WTC11 (cell line): Measurements from ENCODE around the gene LAMC1. TPM values are rescaled to one million over a fixed set of nuclear protein-coding genes. Genes with fewer than 3 reads are reported as not detected.
"Not testable (repeated sequence)": the region's sequence is repeated elsewhere in the genome, so short reads cannot be mapped to it uniquely, and the experiment has no call there.

Experiments used
- ATAC-seq: fragments of 200-7000 bp; cut with Tn5 transposase; 2 replicates; pipeline ENCODE4 v1.10.0; 2021; ENCODE audit warnings: mild to moderate bottlenecking, moderate library complexity
- CTCF ChIA-PET: fragments of 300-600 bp; sonication (Branson Sonifier 250); formaldehyde crosslinking; loops from one replicate; lab custom pipeline; 2021; ENCODE audit warnings: antibody characterized with exemption; lab: Charles Lee
- POLR2A ChIA-PET: fragments of 350-600 bp; sonication (Branson Sonifier 250); formaldehyde crosslinking; loops from one replicate; lab custom pipeline; 2021; ENCODE audit warnings: antibody characterized with exemption; lab: Charles Lee
- DNase-seq: peaks from one replicate; pipeline ENCODE4 v3.0.0; 2021; ENCODE audit warnings: low spot score
- H3K27ac Mint-ChIP-seq: 2 replicates; pipeline ENCODE4 v1.8.0; 2021; ENCODE audit warnings: mixed read lengths
- H3K27me3 Mint-ChIP-seq: 2 replicates; pipeline ENCODE4 v1.8.0; 2021; ENCODE audit warnings: low read depth, mild to moderate bottlenecking, moderate library complexity, mixed read lengths
- H3K36me3 Mint-ChIP-seq: 2 replicates; pipeline ENCODE4 v1.8.0; 2021; ENCODE audit warnings: mixed read lengths
- H3K4me1 Mint-ChIP-seq: 2 replicates; pipeline ENCODE4 v1.8.0; 2022; ENCODE audit warnings: mixed read lengths
- H3K4me3 Mint-ChIP-seq: 2 replicates; pipeline ENCODE4 v1.8.0; 2021; ENCODE audit warnings: mild to moderate bottlenecking, moderate library complexity, mixed read lengths
- H3K9me3 Mint-ChIP-seq: 2 replicates; pipeline ENCODE4 v1.8.0; 2021; ENCODE audit warnings: mixed read lengths
- CDX4 ChIP-seq: fragments of 250-450 bp; sonication (Bioruptor Pico); IDR thresholded peaks from 2 replicates; pipeline ENCODE4 v1.9.0; 2021; ENCODE audit warnings: moderate library complexity, mild to moderate bottlenecking, inconsistent platforms, borderline replicate concordance
- CREB1 ChIP-seq: sonication (generic); formaldehyde crosslinking; IDR thresholded peaks from 2 replicates; pipeline ENCODE4 v1.8.0; 2023; ENCODE audit warnings: mild to moderate bottlenecking, missing genetic modification reagents
- ERG ChIP-seq: fragments of 250-450 bp; sonication (Bioruptor Pico); IDR thresholded peaks from 2 replicates; pipeline ENCODE4 v1.8.0; 2021; ENCODE audit warnings: mild to moderate bottlenecking
- FOXP1 ChIP-seq: sonication (generic); formaldehyde crosslinking; IDR thresholded peaks from 2 replicates; pipeline ENCODE4 v1.8.0; 2022; ENCODE audit warnings: missing genetic modification reagents, mild to moderate bottlenecking, moderate library complexity, borderline replicate concordance
- GABPB1 ChIP-seq: sonication (generic); formaldehyde crosslinking; IDR thresholded peaks from 2 replicates; pipeline ENCODE4 v1.8.1; 2023; ENCODE audit warnings: mild to moderate bottlenecking, missing genetic modification reagents
- HMGA2 ChIP-seq: fragments of 250-450 bp; sonication (Bioruptor Pico); IDR thresholded peaks from 2 replicates; pipeline ENCODE4 v1.4.0; 2021; ENCODE audit warnings: mild to moderate bottlenecking, moderate library complexity
- JUN ChIP-seq: sonication (generic); formaldehyde crosslinking; IDR thresholded peaks from 2 replicates; pipeline ENCODE4 v1.8.0; 2023; ENCODE audit warnings: mild to moderate bottlenecking, missing genetic modification reagents
- NR3C1 ChIP-seq: sonication (generic); formaldehyde crosslinking; conservative IDR thresholded peaks from 2 replicates; pipeline ENCODE4 v1.8.1; 2023; ENCODE audit warnings: low read depth, mild to moderate bottlenecking, missing genetic modification reagents
- RORB ChIP-seq: fragments of 250-450 bp; sonication (Bioruptor Pico); IDR thresholded peaks from 2 replicates; pipeline ENCODE4 v1.9.0; 2021; ENCODE audit warnings: mild to moderate bottlenecking
- SMAD3 ChIP-seq: sonication (generic); formaldehyde crosslinking; IDR thresholded peaks from 2 replicates; pipeline ENCODE4 v1.8.0; 2022; ENCODE audit warnings: missing genetic modification reagents, mild to moderate bottlenecking, borderline replicate concordance
- STAT6 ChIP-seq: sonication (generic); formaldehyde crosslinking; conservative IDR thresholded peaks from 2 replicates; pipeline ENCODE4 v1.8.1; 2023; ENCODE audit warnings: mild to moderate bottlenecking, low read depth, missing genetic modification reagents, moderate library complexity
- TCF7 ChIP-seq: sonication (generic); formaldehyde crosslinking; IDR thresholded peaks from 2 replicates; pipeline ENCODE4 v1.8.0; 2022; ENCODE audit warnings: mild to moderate bottlenecking, low read depth, missing genetic modification reagents, moderate library complexity
- TP53 ChIP-seq: sonication (generic); formaldehyde crosslinking; IDR thresholded peaks from 2 replicates; pipeline ENCODE4 v1.8.1; 2023; ENCODE audit warnings: mild to moderate bottlenecking, missing genetic modification reagents
- ZBTB21 ChIP-seq: sonication (generic); formaldehyde crosslinking; IDR thresholded peaks from 2 replicates; pipeline ENCODE4 v1.8.1; 2023; ENCODE audit warnings: mild to moderate bottlenecking, missing genetic modification reagents, borderline replicate concordance
- ZNF317 ChIP-seq: sonication (generic); formaldehyde crosslinking; IDR thresholded peaks from 2 replicates; pipeline ENCODE4 v1.8.1; 2023; ENCODE audit warnings: low read depth, mild to moderate bottlenecking, moderate library complexity, missing genetic modification reagents, borderline replicate concordance
- ZNF396 ChIP-seq: fragments of 250-450 bp; sonication (Bioruptor Pico); IDR thresholded peaks from 2 replicates; pipeline ENCODE4 v1.8.0; 2021; ENCODE audit warnings: mild to moderate bottlenecking, moderate library complexity, borderline replicate concordance
- ZNF423 ChIP-seq: fragments of 250-450 bp; sonication (Bioruptor Pico); IDR thresholded peaks from 2 replicates; pipeline ENCODE4 v2.1.2; 2022; ENCODE audit warnings: mild to moderate bottlenecking, moderate library complexity
- ZSCAN18 ChIP-seq: fragments of 250-450 bp; sonication (Bioruptor Pico); IDR thresholded peaks from 2 replicates; pipeline ENCODE4 v2.1.2; 2022; ENCODE audit warnings: mild to moderate bottlenecking, moderate library complexity
- total RNA-seq: library from RNA; stranded (reverse); gene quantifications from 3 replicates; pipeline ENCODE4 v1.2.3, GENCODE V29; 2021

Gene LAMC1
- total RNA-seq, 1 experiment from 2014 or later: 162 TPM

- TF ChIP-seq RORB (no peak), TP53 (CRISPR knock-in tag) (no peak)
- TF ChIP-seq, all 79 proteins: peak for 0
These were observed 47.9 kb downstream of the LAMC1 start (continued) for GRCh38 chr1:183070923-183071618.

- H3K4me3 Mint-ChIP-seq, H3K27me3 Mint-ChIP-seq, H3K9me3 Mint-ChIP-seq, ATAC-seq, DNase-seq, POLR2A ChIA-PET, H3K27ac Mint-ChIP-seq: not testable (repeated sequence)
- Mint-ChIP-seq H3K36me3 (peaks cover 11% of the 10 kb centered on the region), H3K4me1 (peaks cover 40% of the 10 kb centered on the region)
- CTCF ChIA-PET: interaction anchor here (1.5 kb wide), 1 partner anchor 162 kb away, joined by 5 read pairs; no protein-coding TSS in a partner anchor
These were observed 49.4 kb downstream of the LAMC1 start for GRCh38 chr1:183072595-183072994.

GRCh38 chr1:183073320-183073719, 50.1 kb downstream of the LAMC1 start:
- H3K27me3 Mint-ChIP-seq: no peaks in the 10 kb centered on the region
- TF ChIP-seq CREB1 (CRISPR knock-in tag) (no peak), JUN (CRISPR knock-in tag) (no peak)
- POLR2A ChIA-PET: no interaction called here
- no peak overlapping the region for H3K4me3 Mint-ChIP-seq
- CTCF ChIA-PET: no interaction called here
- DNase-seq (no peak), ATAC-seq (no peak)
- H3K36me3 Mint-ChIP-seq: peaks cover 11% of the 10 kb centered on the region
- peaks cover 8% of the 10 kb centered on the region for H3K9me3 Mint-ChIP-seq
- H3K27ac Mint-ChIP-seq: no peak overlapping the region
- peaks cover 40% of the 10 kb centered on the region for H3K4me1 Mint-ChIP-seq

GRCh38 chr1:183074215-183074614, 51.0 kb downstream of the LAMC1 start:
- no peak for DNase-seq
- no peak overlapping the region for H3K27ac Mint-ChIP-seq
- TF ChIP-seq TCF7 (CRISPR knock-in tag): no peak
- TF ChIP-seq GABPB1: no peak
- no peak for TF ChIP-seq ZNF423
- TF ChIP-seq FOXP1 (CRISPR knock-in tag): no peak
- TF ChIP-seq HMGA2 (CRISPR knock-in tag): no peak
- no peak for TF ChIP-seq ZBTB21 (CRISPR knock-in tag)
- no peak for TF ChIP-seq CDX4
- TF ChIP-seq NR3C1 (CRISPR knock-in tag): no peak
- no peak for TF ChIP-seq STAT6 (CRISPR knock-in tag)
- TF ChIP-seq ZNF317 (CRISPR knock-in tag): no peak
- no peak for TF ChIP-seq ERG (CRISPR knock-in tag)
- TF ChIP-seq JUN (CRISPR knock-in tag): no peak
- TF ChIP-seq TP53 (CRISPR knock-in tag): no peak
- TF ChIP-seq ZNF396 (CRISPR knock-in tag): no peak
- TF ChIP-seq SMAD3: no peak
- TF ChIP-seq ZSCAN18 (CRISPR knock-in tag): no peak
- TF ChIP-seq, all 79 proteins: peak for 0
- ATAC-seq: no peak
- ChIA-PET CTCF (no interaction called here), POLR2A (no interaction called here)
- H3K27me3 Mint-ChIP-seq: no peaks in the 10 kb centered on the region
- peaks cover 8% of the 10 kb centered on the region for H3K9me3 Mint-ChIP-seq
- H3K4me1 Mint-ChIP-seq: peaks cover 40% of the 10 kb centered on the region
- no peak overlapping the region for H3K4me3 Mint-ChIP-seq
- peaks cover 11% of the 10 kb centered on the region for H3K36me3 Mint-ChIP-seq
